ENCODE data around the gene CCR5AS.

DNA sequence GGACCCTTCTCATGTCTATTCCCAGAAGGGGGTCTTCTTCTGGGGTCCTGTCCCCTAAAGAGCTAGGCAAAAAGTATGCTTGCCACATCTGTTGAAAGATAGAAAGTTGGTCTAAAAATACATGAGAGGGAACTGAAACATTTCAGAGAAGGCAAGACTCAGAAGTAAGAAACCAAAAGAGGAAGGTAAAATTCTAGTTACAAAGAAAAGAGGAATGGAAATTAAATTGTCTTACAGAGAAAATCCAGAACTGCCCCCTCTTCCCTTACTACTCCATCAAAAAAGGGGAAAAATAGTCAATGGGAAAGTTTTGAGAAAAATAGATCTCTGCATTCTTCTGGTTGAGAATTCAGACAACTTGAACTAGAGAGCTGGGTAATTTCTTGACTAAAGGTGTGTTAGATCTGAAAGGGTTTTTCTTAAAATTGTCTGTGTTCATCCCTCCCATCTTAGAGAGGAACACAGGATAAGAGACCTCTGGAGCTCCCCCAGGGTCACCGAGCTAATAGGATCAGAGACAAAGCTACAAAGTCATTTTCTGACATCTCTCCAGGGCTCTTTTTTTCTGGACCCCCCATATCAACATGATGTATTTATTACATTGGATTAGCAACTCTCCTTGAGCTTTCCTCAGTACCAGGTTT is 85.3 kb downstream of the CCR5AS start:
- TF ChIP-seq, protein P1, sequence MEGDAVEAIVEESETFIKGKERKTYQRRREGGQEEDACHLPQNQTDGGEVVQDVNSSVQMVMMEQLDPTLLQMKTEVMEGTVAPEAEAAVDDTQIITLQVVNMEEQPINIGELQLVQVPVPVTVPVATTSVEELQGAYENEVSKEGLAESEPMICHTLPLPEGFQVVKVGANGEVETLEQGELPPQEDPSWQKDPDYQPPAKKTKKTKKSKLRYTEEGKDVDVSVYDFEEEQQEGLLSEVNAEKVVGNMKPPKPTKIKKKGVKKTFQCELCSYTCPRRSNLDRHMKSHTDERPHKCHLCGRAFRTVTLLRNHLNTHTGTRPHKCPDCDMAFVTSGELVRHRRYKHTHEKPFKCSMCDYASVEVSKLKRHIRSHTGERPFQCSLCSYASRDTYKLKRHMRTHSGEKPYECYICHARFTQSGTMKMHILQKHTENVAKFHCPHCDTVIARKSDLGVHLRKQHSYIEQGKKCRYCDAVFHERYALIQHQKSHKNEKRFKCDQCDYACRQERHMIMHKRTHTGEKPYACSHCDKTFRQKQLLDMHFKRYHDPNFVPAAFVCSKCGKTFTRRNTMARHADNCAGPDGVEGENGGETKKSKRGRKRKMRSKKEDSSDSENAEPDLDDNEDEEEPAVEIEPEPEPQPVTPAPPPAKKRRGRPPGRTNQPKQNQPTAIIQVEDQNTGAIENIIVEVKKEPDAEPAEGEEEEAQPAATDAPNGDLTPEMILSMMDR (IDR thresholded peaks at IDR 0.05; ENCODE audit: poor library complexity, severe bottlenecking): no peak
- TF ChIP-seq POLR2AphosphoS5 (IDR thresholded peaks at IDR 0.05): no peak
- no peak for TF ChIP-seq RAD21 (conservative IDR thresholded peaks at IDR 0.05)
- TF ChIP-seq EP300 (conservative IDR thresholded peaks at IDR 0.05; ENCODE audit: poor library complexity, severe bottlenecking): no peak
- TF ChIP-seq EZH2 (IDR thresholded peaks at IDR 0.05; ENCODE audit: borderline replicate concordance, insufficient read depth, low read length, poor library complexity, severe bottlenecking): no peak
- TF ChIP-seq, protein P2, sequence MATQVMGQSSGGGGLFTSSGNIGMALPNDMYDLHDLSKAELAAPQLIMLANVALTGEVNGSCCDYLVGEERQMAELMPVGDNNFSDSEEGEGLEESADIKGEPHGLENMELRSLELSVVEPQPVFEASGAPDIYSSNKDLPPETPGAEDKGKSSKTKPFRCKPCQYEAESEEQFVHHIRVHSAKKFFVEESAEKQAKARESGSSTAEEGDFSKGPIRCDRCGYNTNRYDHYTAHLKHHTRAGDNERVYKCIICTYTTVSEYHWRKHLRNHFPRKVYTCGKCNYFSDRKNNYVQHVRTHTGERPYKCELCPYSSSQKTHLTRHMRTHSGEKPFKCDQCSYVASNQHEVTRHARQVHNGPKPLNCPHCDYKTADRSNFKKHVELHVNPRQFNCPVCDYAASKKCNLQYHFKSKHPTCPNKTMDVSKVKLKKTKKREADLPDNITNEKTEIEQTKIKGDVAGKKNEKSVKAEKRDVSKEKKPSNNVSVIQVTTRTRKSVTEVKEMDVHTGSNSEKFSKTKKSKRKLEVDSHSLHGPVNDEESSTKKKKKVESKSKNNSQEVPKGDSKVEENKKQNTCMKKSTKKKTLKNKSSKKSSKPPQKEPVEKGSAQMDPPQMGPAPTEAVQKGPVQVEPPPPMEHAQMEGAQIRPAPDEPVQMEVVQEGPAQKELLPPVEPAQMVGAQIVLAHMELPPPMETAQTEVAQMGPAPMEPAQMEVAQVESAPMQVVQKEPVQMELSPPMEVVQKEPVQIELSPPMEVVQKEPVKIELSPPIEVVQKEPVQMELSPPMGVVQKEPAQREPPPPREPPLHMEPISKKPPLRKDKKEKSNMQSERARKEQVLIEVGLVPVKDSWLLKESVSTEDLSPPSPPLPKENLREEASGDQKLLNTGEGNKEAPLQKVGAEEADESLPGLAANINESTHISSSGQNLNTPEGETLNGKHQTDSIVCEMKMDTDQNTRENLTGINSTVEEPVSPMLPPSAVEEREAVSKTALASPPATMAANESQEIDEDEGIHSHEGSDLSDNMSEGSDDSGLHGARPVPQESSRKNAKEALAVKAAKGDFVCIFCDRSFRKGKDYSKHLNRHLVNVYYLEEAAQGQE (IDR thresholded peaks at IDR 0.05; ENCODE audit: borderline replicate concordance): no peak
- TF ChIP-seq TAF1 (IDR thresholded peaks at IDR 0.05; ENCODE audit: low read depth): no peak
- no peak for TF ChIP-seq MXI1 (conservative IDR thresholded peaks at IDR 0.05; ENCODE audit: poor library complexity, severe bottlenecking)
- no peak for TF ChIP-seq SMC3 (conservative IDR thresholded peaks at IDR 0.05; ENCODE audit: poor library complexity)
